Neural cell (in vitro differentiated cells): Measurements from ENCODE around the gene RPL14. TPM values are rescaled to one million over a fixed set of nuclear protein-coding genes. Genes with fewer than 3 reads are reported as not detected.
A peak's percentile ranks its signal among the peaks of the same experiment; 100 is the strongest.

ENCODE experiments used
- H2AFZ ChIP-seq: fragments of 200-600, 300-800 bp; sonication (generic), shearing (Covaris generic); 2 replicates; pipeline ENCODE4 v1.6.0; 2014; ENCODE audit warnings: low read depth, mild to moderate bottlenecking, antibody characterized with exemption, low read length, moderate library complexity
- H3F3A ChIP-seq: fragments of 200-600 bp; shearing (Covaris generic); 2 replicates; pipeline ENCODE4 v1.6.1; 2016; ENCODE audit warnings: mild to moderate bottlenecking, moderate library complexity, mixed read lengths, antibody characterized with exemption, low read length; ENCODE audit not compliant: insufficient read depth, poor library complexity, severe bottlenecking
- H3K27ac ChIP-seq: fragments of 200-600, 300-800 bp; sonication (generic), shearing (Covaris generic); 2 replicates; pipeline ENCODE4 v1.5.1; 2014; ENCODE audit warnings: mild to moderate bottlenecking, low read length, moderate library complexity
- H3K27me3 ChIP-seq: fragments of 300-800, 200-600 bp; sonication (generic), shearing (Covaris generic); 2 replicates; pipeline ENCODE4 v1.6.0; 2014; ENCODE audit warnings: mild to moderate bottlenecking, low read depth, low read length, moderate library complexity; ENCODE audit not compliant: insufficient read depth
- H3K36me3 ChIP-seq: fragments of 300-800, 200-600 bp; sonication (generic), shearing (Covaris generic); 2 replicates; pipeline ENCODE4 v1.5.1; 2014; ENCODE audit warnings: mild to moderate bottlenecking, antibody characterized with exemption, low read length, moderate library complexity; ENCODE audit not compliant: insufficient read depth
- H3K4me2 ChIP-seq: fragments of 300-800, 200-600 bp; sonication (generic), shearing (Covaris generic); 2 replicates; pipeline ENCODE4 v1.6.0; 2014; ENCODE audit warnings: mild to moderate bottlenecking, low read length
- H3K4me3 ChIP-seq: fragments of 300-800, 200-600 bp; sonication (generic), shearing (Covaris generic); 2 replicates; pipeline ENCODE4 v1.5.1; 2014; ENCODE audit warnings: mild to moderate bottlenecking, low read length, moderate library complexity
- H3K79me2 ChIP-seq: fragments of 200-600 bp; shearing (Covaris generic); replicated peaks from 2 replicates; pipeline ENCODE4 v1.6.0; 2014; ENCODE audit warnings: mild to moderate bottlenecking, low read length, moderate library complexity; ENCODE audit not compliant: insufficient read depth
- H3K9ac ChIP-seq: fragments of 300-800, 200-600 bp; sonication (generic), shearing (Covaris generic); 2 replicates; pipeline ENCODE4 v1.6.1; 2016; ENCODE audit warnings: mild to moderate bottlenecking, low read length, mixed read lengths
- H3K9me2 ChIP-seq: fragments of 200-600 bp; shearing (Covaris generic); 2 replicates; pipeline ENCODE4 v1.6.1; 2016; ENCODE audit warnings: mild to moderate bottlenecking, low read length, mixed read lengths; ENCODE audit not compliant: insufficient read depth
- H3K9me3 ChIP-seq: fragments of 200-600, 300-800 bp; sonication (generic), shearing (Covaris generic); 2 replicates; pipeline ENCODE4 v1.6.1; 2016; ENCODE audit warnings: mild to moderate bottlenecking, mixed run types, low read length, moderate library complexity, mixed read lengths
- H4K20me1 ChIP-seq: fragments of 200-600 bp; shearing (Covaris generic); 2 replicates; pipeline ENCODE4 v1.6.1; 2016; ENCODE audit warnings: mild to moderate bottlenecking, mixed run types; ENCODE audit not compliant: insufficient read depth
- EP300 ChIP-seq: fragments of 450-650 bp; conservative IDR thresholded peaks from 2 replicates; pipeline ENCODE4 v1.6.1; 2014; ENCODE audit warnings: antibody characterized with exemption, mild to moderate bottlenecking, moderate library complexity; ENCODE audit not compliant: poor library complexity, severe bottlenecking
- EZH2 ChIP-seq: fragments of 200-600, 300-800 bp; shearing (Covaris generic), sonication (generic); IDR thresholded peaks from 2 replicates; pipeline ENCODE4 v1.6.1; 2014; ENCODE audit warnings: antibody characterized with exemption, low read length, borderline replicate concordance, mild to moderate bottlenecking; ENCODE audit not compliant: insufficient read depth, poor library complexity, severe bottlenecking
- MXI1 ChIP-seq: fragments of 450-650 bp; conservative IDR thresholded peaks from 2 replicates; pipeline ENCODE4 v1.6.1; 2014; ENCODE audit warnings: antibody characterized with exemption, mild to moderate bottlenecking; ENCODE audit not compliant: poor library complexity, severe bottlenecking
- POLR2AphosphoS5 ChIP-seq: IDR thresholded peaks from 2 replicates; pipeline ENCODE4 v1.6.1; 2012
- RAD21 ChIP-seq: fragments of 450-650 bp; conservative IDR thresholded peaks from 2 replicates; pipeline ENCODE4 v1.6.1; 2014; ENCODE audit warnings: antibody characterized with exemption, mild to moderate bottlenecking, moderate library complexity
- SMC3 ChIP-seq: fragments of 450-650 bp; conservative IDR thresholded peaks from 2 replicates; pipeline ENCODE4 v1.6.1; 2014; ENCODE audit warnings: antibody characterized with exemption, mild to moderate bottlenecking, moderate library complexity; ENCODE audit not compliant: poor library complexity
- TAF1 ChIP-seq: IDR thresholded peaks from 2 replicates; pipeline ENCODE4 v1.6.1; 2012; ENCODE audit warnings: low read depth
- polyA minus RNA-seq: library from RNA; depleted of rRNA, polyadenylated mRNA; stranded (reverse); fragments of >200 nt; gene quantifications from 2 replicates; pipeline ENCODE4 v1.2.3, GENCODE V29; 2014
- polyA plus RNA-seq: library from polyadenylated mRNA; depleted of rRNA; stranded (reverse); fragments of >200 nt; gene quantifications from 2 replicates; pipeline ENCODE4 v1.2.3, GENCODE V29; 2014
- TF ChIP-seq, protein P1 (sequence below): fragments of 450-650 bp; IDR thresholded peaks from 2 replicates; pipeline ENCODE4 v1.5.1; 2014; ENCODE audit warnings: antibody characterized with exemption, mild to moderate bottlenecking, moderate library complexity; ENCODE audit not compliant: poor library complexity, severe bottlenecking
- TF ChIP-seq, protein P2 (sequence below): IDR thresholded peaks from 2 replicates; pipeline ENCODE4 v1.6.1; 2012; ENCODE audit warnings: borderline replicate concordance

Gene RPL14
- polyA plus RNA-seq (273 and 288 TPM in 2 replicates), polyA minus RNA-seq (150 and 192 TPM in 2 replicates)

DNA sequence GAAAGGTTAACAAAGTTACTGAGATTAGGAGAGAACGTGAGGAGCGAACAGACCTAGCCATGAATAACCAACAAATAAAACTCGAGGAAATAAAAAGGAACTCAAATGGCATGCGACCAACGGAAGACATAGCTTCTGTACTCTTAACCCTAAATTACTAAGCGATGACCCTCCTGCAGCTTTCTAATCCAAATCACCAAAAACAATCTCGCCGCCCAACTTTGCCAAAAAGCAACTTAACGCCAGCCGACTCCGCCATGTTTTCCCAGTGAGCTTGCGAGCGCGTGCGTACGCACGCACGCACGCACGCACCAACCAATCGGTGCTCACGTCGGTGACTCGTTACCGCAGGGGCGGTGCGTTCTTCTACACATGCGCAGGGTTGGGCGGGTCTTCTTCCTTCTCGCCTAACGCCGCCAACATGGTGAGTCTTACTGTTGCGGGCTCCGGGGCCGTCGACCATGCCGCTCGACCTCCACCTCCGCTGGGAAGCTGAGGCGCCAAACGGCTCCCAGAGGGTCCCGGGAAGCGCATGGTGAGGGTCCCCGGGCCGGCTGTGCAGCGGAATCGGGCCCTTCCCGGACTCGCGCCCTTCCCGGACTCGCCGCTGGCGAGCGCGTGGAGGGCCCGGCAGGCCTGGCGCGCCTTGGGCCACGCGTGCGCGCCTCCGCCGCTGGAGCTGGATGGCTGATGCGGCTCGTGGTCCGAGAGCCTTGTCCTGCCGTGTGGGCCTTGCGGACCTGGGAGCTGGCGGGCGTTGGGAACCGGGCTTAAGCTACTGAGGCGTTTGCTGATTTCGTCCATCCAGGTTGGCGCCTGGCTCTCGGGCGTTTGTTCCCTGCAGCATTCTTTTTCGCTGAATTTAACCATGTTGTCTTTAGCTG, at the start of gene RPL14:
RPL14 (plus strand) TSS at position 400 of the 884 bp plus-strand sequence; CDS start at position 533, 133 bp downstream.
- Histone ChIP-seq H3K27me3 (no peaks in the 10 kb centered on the region), H3K9me3 (no peaks in the 10 kb centered on the region), H3K79me2 (peaks cover 24% of the 10 kb centered on the region), H3F3A (peaks cover 2% of the 10 kb centered on the region), H3K27ac (peak within 1 kb of the TSS; percentile 65), H4K20me1 (no peaks in the 10 kb centered on the region), H3K36me3 (no peaks in the 10 kb centered on the region), H3K4me3 (peak within 1 kb of the TSS; percentile 93), H3K9me2 (no peaks in the 10 kb centered on the region), H3K4me2 (peak within 1 kb of the TSS; percentile 92), H3K9ac (peak within 1 kb of the TSS; percentile 89), H2AFZ (peak within 1 kb of the TSS; percentile 52)
- TF ChIP-seq, protein P1, sequence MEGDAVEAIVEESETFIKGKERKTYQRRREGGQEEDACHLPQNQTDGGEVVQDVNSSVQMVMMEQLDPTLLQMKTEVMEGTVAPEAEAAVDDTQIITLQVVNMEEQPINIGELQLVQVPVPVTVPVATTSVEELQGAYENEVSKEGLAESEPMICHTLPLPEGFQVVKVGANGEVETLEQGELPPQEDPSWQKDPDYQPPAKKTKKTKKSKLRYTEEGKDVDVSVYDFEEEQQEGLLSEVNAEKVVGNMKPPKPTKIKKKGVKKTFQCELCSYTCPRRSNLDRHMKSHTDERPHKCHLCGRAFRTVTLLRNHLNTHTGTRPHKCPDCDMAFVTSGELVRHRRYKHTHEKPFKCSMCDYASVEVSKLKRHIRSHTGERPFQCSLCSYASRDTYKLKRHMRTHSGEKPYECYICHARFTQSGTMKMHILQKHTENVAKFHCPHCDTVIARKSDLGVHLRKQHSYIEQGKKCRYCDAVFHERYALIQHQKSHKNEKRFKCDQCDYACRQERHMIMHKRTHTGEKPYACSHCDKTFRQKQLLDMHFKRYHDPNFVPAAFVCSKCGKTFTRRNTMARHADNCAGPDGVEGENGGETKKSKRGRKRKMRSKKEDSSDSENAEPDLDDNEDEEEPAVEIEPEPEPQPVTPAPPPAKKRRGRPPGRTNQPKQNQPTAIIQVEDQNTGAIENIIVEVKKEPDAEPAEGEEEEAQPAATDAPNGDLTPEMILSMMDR: no peak
- TF ChIP-seq EP300 (peak; percentile 38), TAF1 (peak; percentile 80), RAD21 (no peak), POLR2AphosphoS5 (peak; percentile 97), MXI1 (peak; percentile 99), SMC3 (peak; percentile 65), EZH2 (no peak)
- TF ChIP-seq, protein P2, sequence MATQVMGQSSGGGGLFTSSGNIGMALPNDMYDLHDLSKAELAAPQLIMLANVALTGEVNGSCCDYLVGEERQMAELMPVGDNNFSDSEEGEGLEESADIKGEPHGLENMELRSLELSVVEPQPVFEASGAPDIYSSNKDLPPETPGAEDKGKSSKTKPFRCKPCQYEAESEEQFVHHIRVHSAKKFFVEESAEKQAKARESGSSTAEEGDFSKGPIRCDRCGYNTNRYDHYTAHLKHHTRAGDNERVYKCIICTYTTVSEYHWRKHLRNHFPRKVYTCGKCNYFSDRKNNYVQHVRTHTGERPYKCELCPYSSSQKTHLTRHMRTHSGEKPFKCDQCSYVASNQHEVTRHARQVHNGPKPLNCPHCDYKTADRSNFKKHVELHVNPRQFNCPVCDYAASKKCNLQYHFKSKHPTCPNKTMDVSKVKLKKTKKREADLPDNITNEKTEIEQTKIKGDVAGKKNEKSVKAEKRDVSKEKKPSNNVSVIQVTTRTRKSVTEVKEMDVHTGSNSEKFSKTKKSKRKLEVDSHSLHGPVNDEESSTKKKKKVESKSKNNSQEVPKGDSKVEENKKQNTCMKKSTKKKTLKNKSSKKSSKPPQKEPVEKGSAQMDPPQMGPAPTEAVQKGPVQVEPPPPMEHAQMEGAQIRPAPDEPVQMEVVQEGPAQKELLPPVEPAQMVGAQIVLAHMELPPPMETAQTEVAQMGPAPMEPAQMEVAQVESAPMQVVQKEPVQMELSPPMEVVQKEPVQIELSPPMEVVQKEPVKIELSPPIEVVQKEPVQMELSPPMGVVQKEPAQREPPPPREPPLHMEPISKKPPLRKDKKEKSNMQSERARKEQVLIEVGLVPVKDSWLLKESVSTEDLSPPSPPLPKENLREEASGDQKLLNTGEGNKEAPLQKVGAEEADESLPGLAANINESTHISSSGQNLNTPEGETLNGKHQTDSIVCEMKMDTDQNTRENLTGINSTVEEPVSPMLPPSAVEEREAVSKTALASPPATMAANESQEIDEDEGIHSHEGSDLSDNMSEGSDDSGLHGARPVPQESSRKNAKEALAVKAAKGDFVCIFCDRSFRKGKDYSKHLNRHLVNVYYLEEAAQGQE: peak; percentile 83

DNA sequence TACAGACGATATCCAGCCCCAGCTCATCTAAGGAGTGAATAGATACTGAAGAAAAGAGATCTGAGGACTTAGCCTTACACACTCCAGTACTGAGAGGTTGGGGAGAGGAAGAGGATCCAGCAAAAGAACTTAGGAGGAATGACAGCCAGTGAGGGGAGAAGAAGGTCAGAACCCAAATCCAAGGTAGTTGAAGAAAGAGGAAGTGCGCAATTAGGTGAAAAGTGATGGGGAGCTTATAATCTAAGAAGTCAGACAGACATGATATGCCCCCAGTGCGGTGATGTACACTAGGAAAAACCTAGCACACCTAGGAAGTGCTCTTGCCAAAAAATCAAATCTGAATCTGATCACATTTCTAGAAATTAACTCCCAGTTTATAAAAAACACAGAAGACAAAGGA, 49.5 kb upstream of the RPL14 start:
- Histone ChIP-seq H3K9me2 (no peaks in the 10 kb centered on the region), H3K36me3 (no peaks in the 10 kb centered on the region), H3K4me2 (no peak overlapping the region), H3K4me3 (no peak overlapping the region), H3K9me3 (no peaks in the 10 kb centered on the region), H4K20me1 (no peaks in the 10 kb centered on the region), H3K27ac (no peak overlapping the region), H3K9ac (no peak overlapping the region), H3K79me2 (no peaks in the 10 kb centered on the region), H3F3A (no peaks in the 10 kb centered on the region), H2AFZ (no peak overlapping the region), H3K27me3 (no peaks in the 10 kb centered on the region)
- TF ChIP-seq EP300: no peak
- TF ChIP-seq, protein P1: no peak
- no peak for TF ChIP-seq MXI1
- TF ChIP-seq SMC3: no peak
- no peak for TF ChIP-seq RAD21
- no peak for TF ChIP-seq POLR2AphosphoS5
- TF ChIP-seq EZH2: no peak
- TF ChIP-seq, protein P2: no peak
- no peak for TF ChIP-seq TAF1
